ENCODE results near the gene APOL3.

DNA sequence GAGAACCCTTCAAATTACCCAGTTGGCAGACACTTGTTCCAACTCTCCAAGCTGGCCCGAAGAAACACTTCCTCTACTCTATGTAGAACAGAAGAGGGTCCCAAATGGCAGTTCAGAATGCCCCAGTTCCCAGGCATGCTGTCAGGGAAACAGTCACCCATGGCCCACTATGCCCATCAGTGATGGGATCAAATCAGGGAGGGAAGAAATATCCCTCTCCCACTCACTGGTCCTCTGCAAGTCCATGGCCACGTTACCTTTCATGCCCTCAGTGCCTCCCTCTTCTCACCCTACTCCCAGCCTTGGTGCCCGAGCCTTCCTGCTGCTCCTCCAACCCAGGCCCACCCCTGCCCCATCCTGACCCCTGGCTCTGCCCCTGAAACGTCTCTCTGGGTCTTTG is 16.6 kb downstream of the APOL3 start:
- TF ChIP-seq, protein P1, sequence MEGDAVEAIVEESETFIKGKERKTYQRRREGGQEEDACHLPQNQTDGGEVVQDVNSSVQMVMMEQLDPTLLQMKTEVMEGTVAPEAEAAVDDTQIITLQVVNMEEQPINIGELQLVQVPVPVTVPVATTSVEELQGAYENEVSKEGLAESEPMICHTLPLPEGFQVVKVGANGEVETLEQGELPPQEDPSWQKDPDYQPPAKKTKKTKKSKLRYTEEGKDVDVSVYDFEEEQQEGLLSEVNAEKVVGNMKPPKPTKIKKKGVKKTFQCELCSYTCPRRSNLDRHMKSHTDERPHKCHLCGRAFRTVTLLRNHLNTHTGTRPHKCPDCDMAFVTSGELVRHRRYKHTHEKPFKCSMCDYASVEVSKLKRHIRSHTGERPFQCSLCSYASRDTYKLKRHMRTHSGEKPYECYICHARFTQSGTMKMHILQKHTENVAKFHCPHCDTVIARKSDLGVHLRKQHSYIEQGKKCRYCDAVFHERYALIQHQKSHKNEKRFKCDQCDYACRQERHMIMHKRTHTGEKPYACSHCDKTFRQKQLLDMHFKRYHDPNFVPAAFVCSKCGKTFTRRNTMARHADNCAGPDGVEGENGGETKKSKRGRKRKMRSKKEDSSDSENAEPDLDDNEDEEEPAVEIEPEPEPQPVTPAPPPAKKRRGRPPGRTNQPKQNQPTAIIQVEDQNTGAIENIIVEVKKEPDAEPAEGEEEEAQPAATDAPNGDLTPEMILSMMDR (conservative IDR thresholded peaks at IDR 0.05; ENCODE audit: low read depth, low read length) = no peak
- no peak for TF ChIP-seq EZH2phosphoT487 (IDR thresholded peaks at IDR 0.05; ENCODE audit: borderline replicate concordance, low read length)
- no peak for TF ChIP-seq EZH2 (IDR thresholded peaks at IDR 0.05; ENCODE audit: low read length, unreplicated experiment)
